Activated CD8-positive, alpha-beta T cell treated with anti-CD3 and anti-CD28 coated beads for 36 hours (primary cell): Measurements from ENCODE around the gene TIGD2. TPM values are rescaled to one million over a fixed set of nuclear protein-coding genes. Genes with fewer than 3 reads are reported as not detected.
"Not testable (repeated sequence)": the region's sequence is repeated elsewhere in the genome, so short reads cannot be mapped to it uniquely, and the experiment has no call there.

Experiments used
- ATAC-seq: fragments of 200-7000 bp; cut with Tn5 transposase; one replicate; pipeline ENCODE4 v1.10.0; 2021; ENCODE audit warnings: mild to moderate bottlenecking, moderate library complexity
- CTCF ChIA-PET: fragments of 350-600 bp; sonication (Branson Sonifier 250); formaldehyde crosslinking; loops from one replicate; lab custom pipeline; 2021; ENCODE audit warnings: antibody characterized with exemption; lab: Charles Lee
- POLR2A ChIA-PET: fragments of 350-600 bp; sonication (Branson Sonifier 250); formaldehyde crosslinking; loops from one replicate; lab custom pipeline; 2021; ENCODE audit warnings: antibody characterized with exemption; lab: Charles Lee
- DNase-seq: peaks from one replicate; pipeline ENCODE4 v3.0.0-alpha.2; 2020
- H3K27ac Mint-ChIP-seq: one replicate; pipeline ENCODE4 v1.8.0; 2021; ENCODE audit warnings: mild to moderate bottlenecking, mixed read lengths
- H3K27me3 Mint-ChIP-seq: one replicate; pipeline ENCODE4 v1.8.0; 2021; ENCODE audit warnings: mixed read lengths
- H3K36me3 Mint-ChIP-seq: one replicate; pipeline ENCODE4 v1.8.0; 2021; ENCODE audit warnings: low read depth, mixed read lengths
- H3K4me1 Mint-ChIP-seq: one replicate; pipeline ENCODE4 v1.8.0; 2021; ENCODE audit warnings: low read depth, mixed read lengths
- H3K4me3 Mint-ChIP-seq: one replicate; pipeline ENCODE4 v1.8.0; 2021; ENCODE audit warnings: mild to moderate bottlenecking, moderate library complexity, mixed read lengths
- H3K9me3 Mint-ChIP-seq: one replicate; pipeline ENCODE4 v1.8.0; 2021; ENCODE audit warnings: mixed read lengths
- CTCF ChIP-seq: fragments of 200-600 bp; IDR thresholded peaks from one replicate; pipeline ENCODE4 v1.8.0; 2022; ENCODE audit warnings: antibody characterized with exemption, mild to moderate bottlenecking
- intact Hi-C: fragments of 100-400 bp; cut with micrococcal nuclease; formaldehyde crosslinking; loops from one replicate; pipeline ENCODE4 v1.10.0; 2022
- total RNA-seq, 2 experiments: library from RNA; stranded (reverse); gene quantifications; one replicate each; pipeline ENCODE4 v1.2.3, GENCODE V29; 2021

Gene TIGD2
- total RNA-seq, 2 experiments from 2014 or later = 2.0 to 2.3 TPM

GRCh38 chr4:89137231-89137630, 25.9 kb downstream of the TIGD2 start:
- Mint-ChIP-seq H3K4me3 (no peak overlapping the region), H3K36me3 (no peaks in the 10 kb centered on the region), H3K27ac (no peak overlapping the region), H3K4me1 (no peaks in the 10 kb centered on the region), H3K9me3 (no peaks in the 10 kb centered on the region), H3K27me3 (peaks cover 5% of the 10 kb centered on the region)
- TF ChIP-seq CTCF = no peak
- POLR2A ChIA-PET = no interaction called here
- no peak for ATAC-seq
- CTCF ChIA-PET = interaction anchor here (0.8 to 1.2 kb wide), 3 partner anchors 11 to 732 kb away, joined by 3 read pairs; no protein-coding TSS in a partner anchor
- intact Hi-C loops = no loop called here
- DNase-seq = no peak

DNA sequence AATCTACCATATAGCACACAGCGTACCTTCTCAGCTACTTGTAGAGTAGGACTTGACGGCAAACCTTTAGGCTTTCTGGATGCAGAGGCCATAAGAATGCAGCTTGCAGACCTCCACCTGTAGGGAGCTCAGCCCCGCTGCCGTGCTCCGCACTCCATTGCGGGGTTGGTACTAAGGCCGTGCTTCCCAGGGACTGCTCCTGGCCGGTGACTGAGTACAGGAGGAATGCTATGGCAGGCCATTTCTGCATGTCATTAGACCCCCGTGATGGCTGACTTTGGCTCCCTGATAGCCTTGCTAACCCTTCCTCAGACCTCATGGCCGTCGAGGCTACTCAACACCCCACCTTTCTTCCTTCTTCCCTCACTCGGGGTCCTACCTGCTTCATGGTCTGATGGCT, 26.4 kb downstream of the TIGD2 start:
- DNase-seq = no peak
- H3K27me3 Mint-ChIP-seq = peaks cover 5% of the 10 kb centered on the region
- H3K27ac Mint-ChIP-seq = no peak overlapping the region
- no peaks in the 10 kb centered on the region for H3K4me1 Mint-ChIP-seq
- no peak for TF ChIP-seq CTCF
- no peak for ATAC-seq
- POLR2A ChIA-PET = no interaction called here
- CTCF ChIA-PET = interaction anchor here (1.1 to 1.2 kb wide), 2 partner anchors 11 to 731 kb away, joined by 3 read pairs; no protein-coding TSS in a partner anchor
- intact Hi-C loops = no loop called here
- no peak overlapping the region for H3K4me3 Mint-ChIP-seq
- H3K36me3 Mint-ChIP-seq = no peaks in the 10 kb centered on the region
- H3K9me3 Mint-ChIP-seq = no peaks in the 10 kb centered on the region

- CTCF ChIA-PET = interaction anchor here (0.9 kb wide), 1 partner anchor 19 kb away, joined by 3 read pairs; no protein-coding TSS in a partner anchor
- no peak for TF ChIP-seq CTCF
- intact Hi-C loops = no loop called here
These were observed 28.9 kb downstream of the TIGD2 start for GRCh38 chr4:89140168-89140759.

GRCh38 chr4:89142691-89143669, 31.6 kb downstream of the TIGD2 start:
- DNase-seq (no peak), ATAC-seq (no peak)
- TF ChIP-seq CTCF = no peak
- Mint-ChIP-seq H3K4me1 (no peaks in the 10 kb centered on the region), H3K36me3 (no peaks in the 10 kb centered on the region), H3K27me3 (peaks cover 5% of the 10 kb centered on the region), H3K27ac (no peak overlapping the region), H3K9me3 (peaks cover 10% of the 10 kb centered on the region), H3K4me3 (no peak overlapping the region)
- intact Hi-C loops = no loop called here
- CTCF ChIA-PET = no interaction called here
- POLR2A ChIA-PET = no interaction called here

More at GRCh38 chr4:89140168-89140759, 28.9 kb downstream of the TIGD2 start:
- Mint-ChIP-seq H3K4me3 (no peak overlapping the region), H3K27me3 (peaks cover 5% of the 10 kb centered on the region), H3K9me3 (peaks cover 9% of the 10 kb centered on the region), H3K36me3 (no peaks in the 10 kb centered on the region), H3K4me1 (no peaks in the 10 kb centered on the region), H3K27ac (no peak overlapping the region)
- DNase-seq = no peak
- no peak for ATAC-seq
- POLR2A ChIA-PET = interaction anchor here (1.2 kb wide), 1 partner anchor 9 kb away, joined by 3 read pairs; no protein-coding TSS in a partner anchor

DNA sequence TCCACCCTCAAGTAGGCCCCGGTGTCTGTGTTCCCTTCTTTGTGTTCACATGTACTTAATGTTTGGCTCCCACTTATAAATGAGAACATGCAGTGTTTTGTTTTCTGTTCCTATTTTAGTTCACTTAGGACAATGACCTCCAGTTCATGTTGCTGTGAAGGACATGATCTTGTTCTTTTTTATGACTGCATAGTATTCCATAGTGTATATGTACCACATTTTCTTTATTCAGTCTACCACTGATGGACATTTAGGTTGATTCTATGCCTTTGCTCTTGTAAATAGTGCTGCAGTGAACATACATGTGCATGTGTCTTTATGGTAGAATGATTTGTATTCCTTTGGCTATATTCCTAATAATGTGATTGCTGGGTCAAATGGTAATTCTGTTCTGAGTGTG, 33.3 kb downstream of the TIGD2 start:
- H3K27me3 Mint-ChIP-seq, DNase-seq, ATAC-seq, H3K9me3 Mint-ChIP-seq, intact Hi-C loops, H3K36me3 Mint-ChIP-seq, H3K4me1 Mint-ChIP-seq, H3K4me3 Mint-ChIP-seq, CTCF ChIA-PET, POLR2A ChIA-PET, H3K27ac Mint-ChIP-seq: not testable (repeated sequence)
